DMS53 treated with DMSO at 0.1 percent for 48 hours (cell line): Measurements from ENCODE around the gene PHB1.

Source experiments
- DNase-seq: peaks from one replicate; lab custom pipeline; 2025; ENCODE audit not compliant: unreplicated experiment; lab: John Stamatoyannopoulos, UW

The PHB1 gene

GRCh38 chr17:49357516-49357915, 57.2 kb downstream of the PHB1 start:
- DNase-seq, result no peak

- DNase-seq, result no peak
These were observed 58.4 kb downstream of the PHB1 start for GRCh38 chr17:49356320-49356719.
